K562 (cell line): Measurements from ENCODE around the gene SLC4A3. TPM values are rescaled to one million over a fixed set of nuclear protein-coding genes. Genes with fewer than 3 reads are reported as not detected.
A peak's percentile ranks its signal among the peaks of the same experiment; 100 is the strongest.

Source experiments
- ATAC-seq: fragments of 200-7000 bp; cut with Tn5 transposase; 3 replicates; pipeline ENCODE4 v1.9.1; 2020; ENCODE audit warnings: moderate library complexity
- BruUV-seq: library from RNA; stranded (reverse); fragments of 400-500 nt; replicated peaks from 2 replicates; lab custom pipeline; 2021; lab: Mats Ljungman, UMichigan
- CTCF ChIA-PET: fragments of 300-600 bp; formaldehyde crosslinking; extraction: SDS; loops from one replicate; lab custom pipeline; 2021; ENCODE audit warnings: low intra/inter-chr PET ratio; lab: Yijun Ruan, JAX
- POLR2A ChIA-PET: fragments of 300-600, 350-650 bp; sonication (Branson Sonifier 250); formaldehyde crosslinking; extraction: SDS; loops from one replicate; lab custom pipeline; 2021; ENCODE audit warnings: antibody characterized with exemption, inconsistent platforms; lab: Yijun Ruan, JAX
- DNase-seq, 4 experiments: peaks; one replicate each; pipeline versions ENCODE4 v3.0.0 to v3.0.0-alpha.2; 2011 to 2018; ENCODE audit warnings: low spot score in 3 of 4, mixed read lengths in 3 of 4; ENCODE audit errors: extremely low read depth in 1 of 4
- FAIRE-seq: peaks from 2 replicates; lab custom pipeline; 2011; peaks lifted over from hg19 to GRCh38; lab: Jason Lieb, UNC
- H2AFZ ChIP-seq: 2 replicates; pipeline ENCODE4 v1.6.0; 2011; ENCODE audit warnings: low read depth, low read length, control low read depth, inconsistent platforms
- H3K27ac ChIP-seq: fragments of 200-600 bp; 3 replicates; pipeline ENCODE4 v1.8.0; 2011; ENCODE audit warnings: low read depth, mild to moderate bottlenecking, control low read depth, inconsistent platforms, low read length, moderate library complexity, mixed read lengths; ENCODE audit errors: extremely low read depth
- H3K27me3 ChIP-seq, 2 experiments: fragments of 300-600 bp in 1 of 2; 2 replicates in 1 of 2; 3 replicates in 1 of 2; pipeline versions ENCODE4 v1.6.0 to v1.8.0; 2011; ENCODE audit warnings: inconsistent platforms in 2 of 2, low read length in 2 of 2, mild to moderate bottlenecking in 1 of 2, mixed read lengths in 1 of 2, moderate library complexity in 1 of 2; ENCODE audit not compliant: control insufficient read depth in 2 of 2, insufficient read depth in 2 of 2
- H3K36me3 ChIP-seq: fragments of 300-600 bp; 3 replicates; pipeline ENCODE4 v1.8.0; 2011; ENCODE audit warnings: mild to moderate bottlenecking, low read length, inconsistent platforms; ENCODE audit not compliant: control insufficient read depth, insufficient read depth
- H3K4me1 ChIP-seq, 2 experiments: fragments of 200-600 bp in 1 of 2; replicated peaks in 1 of 2; 2 replicates in 1 of 2; 3 replicates in 1 of 2; pipeline versions ENCODE4 v1.5.1 to v1.8.0; 2011; ENCODE audit warnings: inconsistent platforms in 2 of 2, low read length in 2 of 2, mild to moderate bottlenecking in 1 of 2, mixed read lengths in 1 of 2, moderate library complexity in 1 of 2; ENCODE audit not compliant: control insufficient read depth in 2 of 2, insufficient read depth in 2 of 2
- H3K4me2 ChIP-seq: 2 replicates; pipeline ENCODE4 v1.6.1; 2011; ENCODE audit warnings: low read length, control low read depth, inconsistent platforms, mixed read lengths; ENCODE audit not compliant: insufficient read depth
- H3K4me3 ChIP-seq: fragments of 200-600 bp; sonication (generic), shearing (Covaris generic); 2 replicates; pipeline ENCODE4 v1.5.1; 2016; ENCODE audit warnings: control low read depth, inconsistent platforms
- H3K79me2 ChIP-seq: fragments of 200-600 bp; 3 replicates; pipeline ENCODE4 v1.8.0; 2011; ENCODE audit warnings: low read length, inconsistent platforms; ENCODE audit not compliant: control insufficient read depth, insufficient read depth
- H3K9ac ChIP-seq, 2 experiments: 2 replicates each; pipeline versions ENCODE4 v1.6.0 to v1.6.1; 2011; ENCODE audit warnings: low read depth in 2 of 2, low read length in 2 of 2, control low read depth in 1 of 2, inconsistent platforms in 1 of 2, mild to moderate bottlenecking in 1 of 2, mixed read lengths in 1 of 2; ENCODE audit not compliant: insufficient read depth in 1 of 2
- H3K9me1 ChIP-seq: one replicate; pipeline ENCODE4 v1.6.0; 2011; ENCODE audit warnings: inconsistent platforms, mild to moderate bottlenecking, low read length, moderate library complexity; ENCODE audit not compliant: control insufficient read depth, insufficient read depth
- H3K9me3 ChIP-seq: replicated peaks from 2 replicates; pipeline ENCODE4 v1.5.1; 2011; ENCODE audit warnings: low read depth, low read length, inconsistent platforms; ENCODE audit not compliant: control insufficient read depth, insufficient read depth
- H4K20me1 ChIP-seq: replicated peaks from 2 replicates; pipeline ENCODE4 v1.6.1; 2011; ENCODE audit warnings: low read length, inconsistent platforms, mixed read lengths; ENCODE audit not compliant: control insufficient read depth, insufficient read depth
- CCNT2 ChIP-seq: IDR thresholded peaks from 2 replicates; pipeline ENCODE4 v1.6.1; 2011; ENCODE audit warnings: borderline replicate concordance, low read depth, mild to moderate bottlenecking, moderate library complexity, mixed read lengths, low read length; ENCODE audit not compliant: insufficient read length; ENCODE audit errors: extremely low read depth
- FOXO4 ChIP-seq: fragments of 450-650 bp; formaldehyde crosslinking; IDR thresholded peaks from 2 replicates; pipeline ENCODE4 v1.4.0; 2020; ENCODE audit warnings: mild to moderate bottlenecking, moderate library complexity
- KLF1 ChIP-seq: fragments of 450-650 bp; IDR thresholded peaks from 2 replicates; pipeline ENCODE4 v1.6.1; 2016; ENCODE audit warnings: missing genetic modification characterization, missing compliant biosample characterization
- MCM2 ChIP-seq: fragments of 450-650 bp; IDR thresholded peaks from 2 replicates; pipeline ENCODE4 v1.6.1; 2017; ENCODE audit warnings: low read depth, mild to moderate bottlenecking
- MEF2A ChIP-seq: IDR thresholded peaks from 2 replicates; pipeline ENCODE4 v1.6.1; 2011; ENCODE audit warnings: low read depth, mild to moderate bottlenecking, low read length, moderate library complexity; ENCODE audit not compliant: control insufficient read depth
- SNAPC5 ChIP-seq: fragments of 250-450 bp; sonication (Bioruptor Pico); IDR thresholded peaks from 2 replicates; pipeline ENCODE4 v1.8.0; 2021; ENCODE audit warnings: moderate library complexity, mild to moderate bottlenecking, inconsistent platforms
- TFE3 ChIP-seq: fragments of 450-650 bp; formaldehyde crosslinking; IDR thresholded peaks from 2 replicates; pipeline ENCODE4 v1.4.0; 2020; ENCODE audit warnings: mild to moderate bottlenecking, mixed read lengths
- ZBED1 ChIP-seq: IDR thresholded peaks from 2 replicates; pipeline ENCODE4 v1.6.1; 2014
- ZNF76 ChIP-seq: fragments of 250-450 bp; sonication (Bioruptor Pico); IDR thresholded peaks from 2 replicates; pipeline ENCODE4 v1.4.0; 2020; ENCODE audit warnings: mild to moderate bottlenecking, moderate library complexity, borderline replicate concordance
- WGBS: fragments of 100-300 bp; shearing (Covaris generic); methylation state at CpG from one replicate; pipeline ENCODE4 v1.1.6; 2016; ENCODE audit warnings: low coverage, mixed read lengths; ENCODE audit not compliant: insufficient coverage; ENCODE audit errors: missing lambda C conversion rate; 5-methylcytosine and 5-hydroxymethylcytosine counted together
- in situ Hi-C: fragments of 300-500 bp; cut with MboI; formaldehyde crosslinking; loops from 4 replicates; pipeline ENCODE4 v1.15.0; 2018; ENCODE audit warnings: inconsistent platforms, mixed read lengths
- intact Hi-C: fragments of 100-400 bp; cut with micrococcal nuclease; formaldehyde crosslinking; loops from 2 replicates; pipeline ENCODE4 v1.14.2; 2022
- polyA plus RNA-seq, 8 experiments: library from polyadenylated mRNA; depleted of rRNA in 4 of 8; stranded (reverse) in 5 of 8; unstranded in 3 of 8; fragments of >200 nt; fragmentation: Nextera tagmentation in 2 of 8; fragmentation: Illumina TruSeq in 1 of 8; extraction: Ambion mirVana in 2 of 8; extraction: Trizol in 1 of 8; gene quantifications; 2 replicates each; pipeline versions ENCODE4 v1.2.1 to v1.2.3, GENCODE V29; 2011 to 2014; ENCODE audit warnings: inconsistent platforms in 1 of 8, missing spikeins in 1 of 8
- total RNA-seq, 7 experiments: library from RNA; depleted of rRNA in 6 of 7; stranded (reverse); fragments of >200 nt in 6 of 7; fragmentation: Illumina TruSeq in 2 of 7; extraction: Trizol in 2 of 7; gene quantifications; 2 replicates each; pipeline versions ENCODE4 v1.2.1 to v1.2.3, GENCODE V29; 2011 to 2021; ENCODE audit warnings: low replicate concordance in 1 of 7

The SLC4A3 gene
- total and polyA plus RNA-seq, 9 of the 15 experiments (the other 6 are each of a cell fraction or from before 2014, with no cell fraction given): 0.04 to 0.31 (median 0.16) TPM; not detected in 5

- in situ Hi-C loops: loop anchor here (5.0 kb wide), 2 partner anchors 42 to 103 kb away; partner anchors contain the start of genes CHPF and TMEM198
- no peak for DNase-seq
- BruUV-seq: no TSS peak
- Histone ChIP-seq H3K36me3 (no peaks in the 10 kb centered on the region), H3K9me3 (no peaks in the 10 kb centered on the region), H3K27ac (no peak overlapping the region), H3K9me1 (no peaks in the 10 kb centered on the region), H3K79me2 (no peaks in the 10 kb centered on the region), H3K9ac (0 out of 4 replicates have a peak overlapping the region, but pooled peaks of 1 of the 2 experiments have one; percentile 48), H3K4me3 (no peak overlapping the region), H4K20me1 (no peaks in the 10 kb centered on the region), H3K4me1 (peaks cover 20 to 23% of the 10 kb centered on the region in 2 experiments; a peak in 4 of 5 replicates), H3K4me2 (no peak overlapping the region), H2AFZ (peak overlapping the region; percentile 55; the same call in 1 of the 2 replicates), H3K27me3 (no peaks in the 10 kb centered on the region)
- ChIA-PET CTCF (interaction anchor here (4.0 kb wide), 1 partner anchor 102 kb away, joined by 80 read pairs; the partner anchor contains the start of genes CHPF and TMEM198), POLR2A (interaction anchor here (0.6 to 1.1 kb wide), 7 partner anchors 15 to 277 kb away, joined by 3 to 4 read pairs (median 4); partner anchors contain the start of gene STK11IP)
- ATAC-seq: no peak
- WGBS: 63% methylated on average over 16 of the region's 17 CpGs
- intact Hi-C loops: loop anchor here (5.0 kb wide), 1 partner anchor 243 kb away; no protein-coding TSS in a partner anchor
- FAIRE-seq: no peak
- TF ChIP-seq CCNT2: no peak
- no peak for TF ChIP-seq KLF1 (tag)
- TF ChIP-seq MEF2A: no peak
- no peak for TF ChIP-seq FOXO4 (CRISPR knock-in tag)
- no peak for TF ChIP-seq MCM2
- no peak for TF ChIP-seq TFE3
- TF ChIP-seq ZNF76 (CRISPR knock-in tag): no peak
- no peak for TF ChIP-seq SNAPC5
- TF ChIP-seq ZBED1: no peak
Observed at GRCh38 chr2:219644801-219645480, 17.5 kb downstream of the SLC4A3 start.
